NCI-H345 treated with DMSO at 0.1 percent for 48 hours (cell line): ENCODE measurements around the gene DKK1.
"Not testable (repeated sequence)": the region's sequence is repeated elsewhere in the genome, so short reads cannot be mapped to it uniquely, and the experiment has no call there.

Experiments
- DNase-seq: peaks from one replicate; lab custom pipeline; 2025; ENCODE audit not compliant: unreplicated experiment; lab: John Stamatoyannopoulos, UW

Gene DKK1

DNA sequence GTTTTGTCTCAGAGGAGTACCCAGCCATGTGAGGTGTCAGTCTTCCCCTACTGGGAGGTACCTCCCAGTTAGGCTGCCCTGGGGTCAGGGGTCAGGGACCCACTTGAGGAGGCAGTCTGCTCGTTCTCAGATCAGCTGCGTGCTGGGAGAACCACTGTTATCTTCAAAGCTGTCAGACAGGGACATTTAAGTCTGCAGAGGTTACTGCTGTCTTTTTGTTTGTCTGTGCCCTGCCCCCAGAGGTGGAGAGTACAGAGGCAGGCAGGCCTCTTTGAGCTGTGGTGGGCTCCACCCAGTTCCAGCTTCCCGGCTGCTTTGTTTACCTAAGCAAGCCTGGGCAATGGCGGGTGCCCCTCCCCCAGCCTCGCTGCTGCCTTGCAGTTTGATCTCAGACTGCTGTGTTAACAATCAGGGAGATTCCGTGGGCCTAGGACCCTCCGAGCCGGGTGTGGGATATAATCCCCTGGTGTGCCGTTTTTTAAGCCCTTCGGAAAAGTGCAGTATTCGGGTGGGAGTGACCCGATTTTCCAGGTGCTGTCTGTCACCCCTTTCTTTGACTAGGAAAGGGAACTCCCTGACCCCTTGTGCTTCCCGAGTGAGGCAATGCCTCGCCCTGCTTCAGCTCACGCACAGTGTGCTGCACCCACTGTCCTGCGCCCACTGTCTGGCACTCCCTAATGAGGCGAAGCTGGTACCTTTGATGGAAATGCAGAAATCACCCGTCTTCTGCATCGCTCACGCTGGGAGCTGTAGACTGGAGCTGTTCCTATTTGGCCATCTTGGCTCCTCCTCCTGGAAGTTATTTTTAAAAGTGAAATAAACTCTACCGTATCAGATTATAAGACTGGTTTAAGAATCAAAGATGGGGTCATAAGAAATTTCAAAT is 51.7 kb downstream of the DKK1 start:
- not testable (repeated sequence) for DNase-seq
